Medulla oblongata (tissue), 1 donor: ENCODE results near the gene PRPS1L1.

Source experiments
- DNase-seq: peaks from one replicate; pipeline ENCODE4 v3.0.0-alpha.2; 2015; ENCODE audit errors: extremely low spot score

Gene PRPS1L1

GRCh38 chr7:18027628-18028027 lies at the start of gene PRPS1L1:
Gene PRPS1L1, minus strand, starts transcription at chr7:18027846.
- DNase-seq: no peak

- DNase-seq: no peak
Measured at GRCh38 chr7:18076461-18076860, 48.8 kb upstream of the PRPS1L1 start.

DNA sequence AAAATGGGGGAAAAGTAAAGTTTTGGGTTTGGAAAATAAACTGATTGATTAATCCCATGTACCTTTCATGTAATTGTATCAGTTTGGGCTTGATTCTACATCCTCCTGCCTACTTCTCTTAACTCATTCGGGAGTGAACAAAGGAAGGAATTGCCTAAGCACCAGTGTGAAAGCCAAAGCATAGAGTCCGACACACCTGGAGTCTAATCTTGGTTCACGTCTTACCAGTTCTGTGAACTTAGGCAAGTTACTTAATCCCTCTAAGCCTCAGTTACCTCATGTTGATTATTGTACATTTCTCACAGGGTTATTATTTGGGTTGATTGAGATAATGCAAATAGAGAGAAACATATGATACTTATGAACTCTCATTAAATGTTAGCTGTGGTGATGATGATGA lies 41.1 kb upstream of the PRPS1L1 start:
- DNase-seq: no peak

GRCh38 chr7:18064242-18064838 lies 36.7 kb upstream of the PRPS1L1 start:
- peak; percentile 3 for DNase-seq

- DNase-seq: no peak
Measured at GRCh38 chr7:18063149-18063901, 35.7 kb upstream of the PRPS1L1 start.

DNA sequence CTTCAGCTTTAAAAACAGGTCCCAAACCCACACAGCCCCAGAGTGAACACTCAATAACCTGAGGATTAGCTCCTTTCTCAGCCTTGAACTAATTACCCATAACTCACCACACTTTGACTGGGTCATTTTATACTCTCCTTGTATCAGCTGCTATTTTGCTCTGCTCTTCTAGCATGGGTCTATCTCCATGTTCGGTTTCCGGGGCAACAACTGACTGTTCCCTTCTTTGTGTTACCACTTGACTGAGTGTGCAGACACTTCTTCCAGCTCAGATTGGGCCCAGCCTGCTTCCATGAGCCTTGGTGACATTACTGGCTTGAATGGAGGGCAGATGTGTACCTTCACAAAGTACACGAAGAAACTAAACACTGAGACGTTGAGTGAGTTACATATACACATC lies 31.5 kb upstream of the PRPS1L1 start:
- DNase-seq: no peak

DNA sequence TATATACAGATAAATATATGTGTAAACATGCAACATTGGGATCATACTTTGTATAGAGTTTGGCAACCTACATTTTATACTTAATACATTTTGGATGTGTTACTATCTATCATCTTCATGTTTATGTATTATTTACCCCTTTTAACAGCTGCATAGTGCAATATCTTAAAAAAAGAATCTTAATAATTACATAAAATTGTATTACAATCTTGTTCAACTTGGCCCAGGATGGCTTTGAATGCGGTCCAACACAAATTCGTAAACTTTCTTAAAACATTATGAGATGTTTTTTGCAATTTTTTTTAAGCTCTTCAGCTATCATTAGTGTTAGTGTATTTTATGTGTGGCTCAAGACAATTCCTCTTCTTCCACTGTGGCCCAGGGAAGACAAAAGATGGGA lies 26.3 kb upstream of the PRPS1L1 start:
- no peak for DNase-seq

DNA sequence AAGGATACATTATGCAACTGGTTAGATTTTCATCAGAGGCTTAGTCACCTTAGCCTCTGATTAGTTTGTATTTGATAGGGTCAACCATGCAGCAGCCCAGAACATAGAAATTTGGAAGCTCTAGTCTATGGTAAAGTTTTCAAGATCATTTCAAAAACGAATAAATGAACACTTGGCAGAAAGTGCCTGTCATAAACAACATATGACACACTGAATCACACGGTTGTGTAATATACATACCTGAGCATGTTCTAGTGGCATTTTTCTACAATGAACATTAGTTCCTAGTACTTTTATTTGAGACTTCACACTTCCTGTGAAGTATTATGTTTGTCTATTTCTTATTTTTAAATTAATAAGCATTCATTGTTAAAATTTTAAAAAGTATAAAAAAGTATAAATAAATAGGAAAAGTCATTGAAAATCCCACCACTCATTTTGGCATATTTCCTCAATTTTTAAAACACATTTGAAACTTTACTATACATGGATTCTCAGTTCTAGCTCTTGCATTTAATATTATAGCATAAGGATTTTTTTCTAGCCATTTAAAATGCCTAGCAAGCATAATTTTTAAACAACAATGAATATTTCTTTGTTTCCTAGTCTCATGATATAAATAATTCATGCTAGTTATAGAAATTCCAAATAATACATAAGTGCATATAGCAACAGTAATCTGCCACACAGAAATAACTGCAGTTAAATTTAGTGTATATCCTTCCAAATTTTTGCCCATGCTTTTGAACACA lies 25.7 kb upstream of the PRPS1L1 start:
- DNase-seq: no peak

DNA sequence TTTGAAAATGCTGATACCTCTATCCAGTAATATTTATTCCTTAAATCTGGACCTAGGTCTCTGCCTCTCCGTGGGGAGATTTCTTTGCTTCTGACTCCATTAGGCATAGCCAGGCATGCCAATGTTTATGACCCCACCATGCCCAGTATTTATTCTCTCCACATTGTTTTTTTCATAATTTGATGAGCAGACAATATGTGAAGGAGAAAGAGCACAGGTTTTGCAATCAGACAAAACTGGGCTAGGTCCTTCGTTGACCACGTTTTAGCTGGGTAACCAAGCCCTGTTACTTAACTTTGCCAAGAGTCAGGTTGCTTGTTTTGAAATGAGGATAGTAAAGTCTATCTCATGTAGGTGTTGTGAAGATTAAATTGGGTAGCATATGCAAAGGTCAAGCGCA lies 21.6 kb upstream of the PRPS1L1 start:
- DNase-seq: no peak

- DNase-seq: no peak
Measured at GRCh38 chr7:18046601-18047000, 19.0 kb upstream of the PRPS1L1 start.

GRCh38 chr7:18045171-18045570 lies 17.5 kb upstream of the PRPS1L1 start:
- no peak for DNase-seq

DNA sequence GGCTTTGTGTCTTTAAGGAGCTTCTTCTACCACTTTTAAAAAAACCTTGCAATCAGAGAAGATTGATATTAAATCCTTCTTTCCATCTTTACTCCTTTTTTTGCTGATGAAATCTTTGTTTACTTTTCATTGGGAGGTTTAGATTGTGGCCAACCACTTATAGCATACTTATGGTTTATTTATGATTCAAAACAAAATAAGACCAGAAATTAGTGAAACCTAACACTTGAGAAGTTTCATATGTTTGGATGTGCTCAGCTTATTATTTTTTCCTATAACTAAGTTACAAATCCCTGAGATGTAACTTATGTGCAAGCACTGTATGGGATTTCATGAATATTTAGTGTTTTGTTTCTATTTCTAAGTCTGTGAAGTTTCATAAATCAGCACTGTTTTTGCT lies 13.5 kb upstream of the PRPS1L1 start:
- DNase-seq: no peak

- no peak for DNase-seq
Measured at GRCh38 chr7:18040196-18040595, 12.6 kb upstream of the PRPS1L1 start.

DNA sequence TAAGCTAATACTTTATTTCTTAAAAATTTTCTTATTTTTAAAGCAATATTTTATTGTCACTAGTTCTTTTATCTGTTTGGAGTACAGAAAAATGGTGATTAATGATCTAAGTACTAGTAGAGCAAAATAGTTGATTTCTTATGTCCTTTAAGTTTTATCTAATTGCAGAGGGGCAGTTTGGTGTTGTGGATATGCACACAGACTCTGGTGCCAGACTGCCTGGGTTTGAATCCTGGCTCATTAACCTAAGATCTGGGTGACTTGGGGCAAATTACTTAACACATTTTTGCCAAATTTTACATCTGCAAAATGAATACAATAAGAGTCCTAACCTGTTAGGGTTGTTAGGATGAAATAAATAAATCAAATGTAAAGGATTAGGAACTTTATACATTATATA lies 10.7 kb upstream of the PRPS1L1 start:
- DNase-seq: no peak

GRCh38 chr7:18037609-18038008 lies 10.0 kb upstream of the PRPS1L1 start:
- DNase-seq: no peak

DNA sequence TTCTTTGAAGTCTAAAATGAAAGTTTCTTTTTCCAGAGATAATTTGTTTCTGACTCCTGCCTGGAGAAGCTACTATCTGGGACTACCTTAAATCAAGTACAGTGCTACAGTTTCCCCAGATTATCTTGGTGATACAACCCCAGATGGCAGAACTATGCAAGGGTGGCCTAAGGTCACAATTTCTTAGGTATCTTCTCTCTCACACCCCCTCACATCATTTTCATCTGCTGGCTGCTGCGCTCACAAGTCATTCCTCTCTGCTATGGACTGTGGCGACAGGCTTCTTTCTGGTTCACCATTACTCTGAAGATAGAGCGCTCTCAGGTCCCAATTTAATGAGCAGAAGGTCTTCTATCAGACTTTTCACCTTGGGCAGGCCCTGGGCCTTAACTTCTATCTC lies 9.1 kb upstream of the PRPS1L1 start:
- DNase-seq: no peak

- no peak for DNase-seq
Measured at GRCh38 chr7:18030758-18031157, 3.1 kb upstream of the PRPS1L1 start.

DNA sequence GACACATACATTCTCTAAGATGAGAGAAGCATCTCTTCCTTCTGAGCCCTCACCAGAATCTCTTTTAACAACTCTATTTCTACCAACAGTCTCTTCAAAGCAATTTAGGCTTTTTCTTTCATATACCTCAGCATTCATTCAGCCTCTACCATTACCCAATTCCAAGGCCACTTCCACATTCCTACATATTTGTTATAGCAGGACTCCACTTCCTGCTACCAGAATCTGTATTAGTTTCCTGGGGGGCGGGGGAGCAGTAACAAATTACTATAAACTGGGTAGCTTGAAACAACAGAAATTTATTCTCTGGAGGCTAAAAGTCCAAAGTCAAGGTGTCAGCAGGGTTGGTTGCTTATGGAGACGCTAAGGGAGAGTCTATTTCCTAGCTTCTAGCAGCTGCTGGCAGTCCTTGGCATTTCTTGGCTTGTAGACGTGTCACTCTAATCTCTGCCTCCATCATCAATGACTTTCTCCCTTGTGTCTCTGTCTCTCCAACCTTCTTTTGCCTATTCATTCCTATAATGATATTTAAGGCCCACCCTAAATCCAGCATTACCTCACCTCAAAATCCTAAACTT lies 7.4 kb downstream of the PRPS1L1 start:
- no peak for DNase-seq

DNA sequence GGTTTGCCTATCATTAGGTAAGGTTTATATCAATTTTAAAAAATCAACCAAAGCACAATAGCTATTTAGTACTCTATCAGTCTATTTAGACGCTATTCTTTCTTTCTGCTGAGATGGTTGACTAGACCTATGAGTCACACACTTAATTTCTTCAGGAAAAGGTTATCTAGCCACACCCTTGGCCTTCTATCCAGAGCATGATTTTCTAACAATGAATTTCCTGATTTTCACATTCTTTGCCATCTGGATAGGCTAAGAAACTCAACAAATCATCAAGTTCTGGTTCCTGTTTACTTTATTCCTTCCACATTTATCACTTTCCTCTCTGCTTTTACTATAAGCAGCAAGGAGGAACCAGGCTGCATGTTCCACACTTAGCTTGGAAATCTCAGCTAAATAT lies 8.1 kb downstream of the PRPS1L1 start:
- DNase-seq: no peak

DNA sequence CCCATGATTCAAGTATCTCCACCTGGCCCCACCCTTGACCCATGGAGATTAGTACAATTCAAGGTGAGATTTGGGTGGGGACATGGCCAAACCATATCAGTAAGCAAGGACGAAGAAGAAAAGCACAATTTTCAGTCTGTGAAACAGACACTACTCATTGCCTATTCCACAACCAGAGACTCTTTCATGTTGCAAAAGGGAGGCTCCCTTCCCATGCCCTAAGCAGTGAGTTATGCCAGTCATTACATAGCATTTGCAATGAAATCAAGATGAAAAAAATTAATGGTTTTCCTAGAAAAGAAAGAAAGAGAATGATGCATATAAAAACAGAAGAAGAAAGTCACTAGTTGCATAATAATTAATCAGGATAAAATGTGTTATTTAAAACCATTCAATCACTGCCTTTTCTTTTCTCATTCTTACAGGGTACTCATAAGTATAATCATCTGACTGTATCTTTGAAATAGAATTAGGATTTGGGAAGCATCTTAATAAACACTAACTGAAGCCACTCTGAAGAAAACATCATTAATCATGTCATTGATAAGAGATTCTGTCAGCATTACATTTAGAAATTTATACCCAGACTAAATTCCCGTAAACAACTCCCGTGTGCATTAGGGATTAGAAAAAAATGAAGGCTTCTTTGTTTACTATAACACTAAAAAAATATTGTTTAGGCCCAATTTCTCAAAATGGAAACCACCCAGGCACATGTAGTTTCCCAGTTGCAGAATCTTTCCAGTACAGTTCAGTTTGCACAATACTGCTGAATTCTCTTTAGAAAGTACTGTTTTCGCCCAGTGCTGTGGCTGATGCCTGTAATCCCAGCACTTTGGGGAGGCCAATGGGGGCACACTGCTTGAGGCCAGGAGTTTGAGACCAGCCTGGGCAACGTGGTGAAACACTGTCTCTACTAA lies 9.1 kb downstream of the PRPS1L1 start:
- no peak for DNase-seq
